AG09319 (cell line): ENCODE data around the gene SMPD3.

ENCODE experiments used
- DNase-seq: peaks from one replicate; pipeline ENCODE4 v3.0.0-alpha.2; 2010; ENCODE audit warnings: low read depth; ENCODE audit errors: extremely low read depth
- CTCF ChIP-seq: IDR thresholded peaks from 2 replicates; pipeline ENCODE4 v1.5.1; 2011; ENCODE audit warnings: low read depth, mild to moderate bottlenecking, inconsistent platforms, low read length, moderate library complexity

The SMPD3 gene

GRCh38 chr16:68349838-68350410, 98.4 kb downstream of the SMPD3 start:
- TF ChIP-seq CTCF = no peak
- DNase-seq = no peak

GRCh38 chr16:68348639-68349445, 99.5 kb downstream of the SMPD3 start:
- no peak for TF ChIP-seq CTCF
- no peak for DNase-seq

DNA sequence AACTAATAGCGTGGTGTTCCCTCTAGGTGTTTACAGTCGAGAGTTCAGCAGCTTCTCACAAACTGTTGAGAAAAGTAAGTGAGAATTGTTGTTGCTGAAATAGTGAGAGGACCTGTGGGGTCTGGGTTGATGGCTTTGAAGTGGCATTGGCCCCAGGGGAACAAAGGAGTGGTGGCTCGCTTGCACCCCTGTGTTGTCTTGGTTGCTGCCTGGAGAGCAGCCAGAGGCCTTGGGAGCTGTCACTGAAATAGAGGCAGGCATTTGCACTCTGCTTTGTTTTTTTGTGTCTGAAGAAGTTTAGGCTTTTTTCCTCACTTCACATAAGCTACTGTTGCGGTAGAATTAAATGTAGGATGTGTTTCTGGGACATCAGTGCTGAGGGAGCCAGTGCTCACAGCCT, 100.7 kb downstream of the SMPD3 start:
- DNase-seq = no peak
- no peak for TF ChIP-seq CTCF

DNA sequence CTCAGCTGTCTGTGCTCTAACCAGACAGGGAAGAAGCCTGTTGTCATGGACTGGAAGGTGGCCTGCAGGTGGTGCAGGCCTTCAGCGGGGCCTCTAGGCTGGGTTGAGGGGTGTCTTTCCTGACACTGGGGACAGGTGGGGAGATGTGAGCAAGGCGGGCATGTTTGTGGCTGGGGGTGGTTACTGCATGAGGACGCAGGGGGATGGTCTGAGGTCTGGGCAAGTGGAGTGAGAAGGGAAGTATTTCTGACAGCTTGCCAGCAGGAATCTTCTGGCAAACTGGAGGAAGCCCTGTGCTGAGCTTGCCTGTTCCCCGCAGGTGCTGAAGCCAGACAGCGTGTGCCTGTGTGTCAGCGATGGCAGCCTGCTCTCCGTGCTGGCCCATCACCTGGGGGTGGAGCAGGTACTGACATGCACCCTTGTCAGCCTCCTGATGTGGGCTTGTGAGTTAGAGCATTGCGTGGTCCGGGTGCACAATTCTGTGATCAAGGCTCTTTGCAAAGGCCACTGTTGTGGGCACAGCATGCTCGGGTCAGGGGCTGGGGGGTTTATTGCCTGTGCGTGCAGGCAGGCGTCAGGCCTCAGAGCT, 101.3 kb downstream of the SMPD3 start:
- TF ChIP-seq CTCF = no peak
- no peak for DNase-seq

DNA sequence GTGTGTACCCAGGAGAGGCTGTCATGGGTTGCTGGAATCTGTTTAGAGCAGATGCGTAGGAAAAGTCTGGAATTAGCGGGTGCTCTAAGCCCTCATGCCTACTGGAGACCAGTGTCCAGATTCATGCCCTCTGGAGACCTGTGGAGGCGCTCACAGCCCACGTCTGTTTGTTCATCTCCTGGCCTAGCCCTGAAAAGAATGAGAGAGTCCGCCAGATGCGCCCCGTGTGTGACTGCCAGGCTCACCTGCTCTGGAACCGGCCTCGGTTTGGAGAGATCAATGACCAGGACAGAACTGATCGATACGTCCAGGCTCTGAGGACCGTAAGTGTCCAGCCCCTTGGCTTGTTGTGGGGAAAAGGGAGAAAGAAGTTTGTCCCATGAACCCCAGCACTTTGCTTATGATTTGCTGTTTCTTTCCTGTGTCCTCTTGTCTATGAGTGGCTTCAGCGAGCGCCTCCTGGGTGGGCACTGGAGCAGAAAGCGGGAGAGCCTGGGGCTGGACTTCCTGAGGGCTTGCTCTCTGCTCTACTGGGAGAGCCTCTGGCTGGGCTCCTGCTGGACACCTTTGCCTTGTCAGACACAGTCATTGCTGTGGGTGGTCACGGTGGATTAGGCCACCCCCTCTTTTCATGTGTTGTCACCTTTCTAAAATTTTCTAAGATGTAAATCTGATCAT, 102.2 kb downstream of the SMPD3 start:
- TF ChIP-seq CTCF = no peak
- no peak for DNase-seq

DNA sequence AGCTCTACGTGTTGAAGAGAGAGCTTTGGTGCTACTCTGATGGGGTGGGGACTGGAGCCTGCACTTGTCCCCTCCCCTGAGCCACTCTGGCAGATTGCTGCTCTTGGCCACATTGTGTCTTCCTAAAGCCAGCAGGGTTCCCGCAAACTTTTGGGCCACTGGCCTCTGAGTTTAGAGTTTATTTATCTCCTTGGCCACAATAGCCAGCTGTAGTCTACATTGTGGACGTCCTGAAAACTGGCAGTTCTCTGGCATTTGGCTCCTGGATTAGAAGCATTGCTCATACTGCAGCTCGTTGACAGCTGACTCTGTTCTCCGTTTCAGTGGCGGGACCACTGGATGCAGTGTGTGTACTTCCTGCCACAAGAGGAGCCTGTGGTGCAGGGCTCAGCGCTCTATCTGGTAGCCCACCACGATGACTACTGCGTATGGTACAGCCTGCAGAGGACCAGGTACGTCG, 102.9 kb downstream of the SMPD3 start:
- no peak for DNase-seq
- TF ChIP-seq CTCF = no peak
